Caco-2 (cell line): Measurements from ENCODE around the gene ATP1A3. TPM values are rescaled to one million over a fixed set of nuclear protein-coding genes. Genes with fewer than 3 reads are reported as not detected.

ENCODE experiments used
- BruUV-seq: library from RNA; stranded (reverse); fragments of 400-500 nt; replicated peaks from 2 replicates; lab custom pipeline; 2021; lab: Mats Ljungman, UMichigan
- CTCF ChIA-PET: fragments of 300-600 bp; sonication (Branson Sonifier 250); formaldehyde crosslinking; loops from one replicate; lab custom pipeline; 2022; ENCODE audit warnings: antibody characterized with exemption; lab: Charles Lee
- POLR2A ChIA-PET: fragments of 300-600 bp; sonication (Branson Sonifier 250); formaldehyde crosslinking; loops from one replicate; lab custom pipeline; 2022; ENCODE audit warnings: antibody characterized with exemption; lab: Charles Lee
- DNase-seq, 2 experiments: peaks; one replicate each; pipeline versions ENCODE4 v3.0.0 to v3.0.0-alpha.2; 2020 to 2022
- H3K27me3 ChIP-seq: replicated peaks from 2 replicates; pipeline ENCODE4 v1.6.0; 2011; ENCODE audit warnings: low read length; ENCODE audit not compliant: control insufficient read depth, insufficient read depth
- H3K36me3 ChIP-seq: 2 replicates; pipeline ENCODE4 v1.5.1; 2011; ENCODE audit warnings: low read length; ENCODE audit not compliant: control insufficient read depth, insufficient read depth
- H3K4me1 ChIP-seq: fragments of 250-450 bp; sonication (Bioruptor Pico); 2 replicates; pipeline ENCODE4 v1.5.1; 2020; ENCODE audit warnings: mild to moderate bottlenecking
- H3K4me3 ChIP-seq: 2 replicates; pipeline ENCODE4 v1.5.1; 2011; ENCODE audit warnings: low read depth, mild to moderate bottlenecking, control low read depth, low read length
- H3K9me3 ChIP-seq: fragments of 250-450 bp; sonication (Bioruptor Pico); 2 replicates; pipeline ENCODE4 v1.5.1; 2020; ENCODE audit warnings: mild to moderate bottlenecking, moderate library complexity
- H3K27ac Mint-ChIP-seq: one replicate; pipeline ENCODE4 v1.8.0; 2022; ENCODE audit warnings: mixed read lengths; ENCODE audit not compliant: unreplicated experiment
- H3K27me3 Mint-ChIP-seq: one replicate; pipeline ENCODE4 v1.8.0; 2022; ENCODE audit warnings: mixed read lengths; ENCODE audit not compliant: insufficient read depth, unreplicated experiment
- H3K36me3 Mint-ChIP-seq: one replicate; pipeline ENCODE4 v1.8.0; 2022; ENCODE audit warnings: mild to moderate bottlenecking, mixed read lengths; ENCODE audit not compliant: insufficient read depth, unreplicated experiment
- H3K4me1 Mint-ChIP-seq: one replicate; pipeline ENCODE4 v1.8.0; 2022; ENCODE audit warnings: low read depth, mixed read lengths; ENCODE audit not compliant: unreplicated experiment
- H3K4me3 Mint-ChIP-seq: one replicate; pipeline ENCODE4 v1.8.0; 2022; ENCODE audit warnings: mild to moderate bottlenecking, moderate library complexity, mixed read lengths; ENCODE audit not compliant: unreplicated experiment
- H3K9me3 Mint-ChIP-seq: one replicate; pipeline ENCODE4 v1.8.0; 2022; ENCODE audit warnings: mixed read lengths; ENCODE audit not compliant: unreplicated experiment
- CTCF ChIP-seq, 2 experiments: fragments of 200-600 bp in 1 of 2; IDR thresholded peaks; 1 replicate in 1 of 2; 2 replicates in 1 of 2; pipeline versions ENCODE4 v1.5.1 to v1.8.0; 2011 to 2022; ENCODE audit warnings: antibody characterized with exemption in 1 of 2, control low read depth in 1 of 2, inconsistent platforms in 1 of 2, low read depth in 1 of 2, low read length in 1 of 2, mild to moderate bottlenecking in 1 of 2, moderate library complexity in 1 of 2; ENCODE audit not compliant: insufficient read depth in 1 of 2, severe bottlenecking in 1 of 2, unreplicated experiment in 1 of 2
- intact Hi-C: fragments of 100-400 bp; cut with micrococcal nuclease; formaldehyde crosslinking; loops from one replicate; pipeline ENCODE4 v1.10.0; 2022; ENCODE audit not compliant: unreplicated experiment
- total RNA-seq: library from RNA; stranded (reverse); gene quantifications from 2 replicates; pipeline ENCODE4 v1.2.3, GENCODE V29; 2022

ATP1A3 gene
- total RNA-seq, 1 experiment from 2014 or later: 0.54 TPM

DNA sequence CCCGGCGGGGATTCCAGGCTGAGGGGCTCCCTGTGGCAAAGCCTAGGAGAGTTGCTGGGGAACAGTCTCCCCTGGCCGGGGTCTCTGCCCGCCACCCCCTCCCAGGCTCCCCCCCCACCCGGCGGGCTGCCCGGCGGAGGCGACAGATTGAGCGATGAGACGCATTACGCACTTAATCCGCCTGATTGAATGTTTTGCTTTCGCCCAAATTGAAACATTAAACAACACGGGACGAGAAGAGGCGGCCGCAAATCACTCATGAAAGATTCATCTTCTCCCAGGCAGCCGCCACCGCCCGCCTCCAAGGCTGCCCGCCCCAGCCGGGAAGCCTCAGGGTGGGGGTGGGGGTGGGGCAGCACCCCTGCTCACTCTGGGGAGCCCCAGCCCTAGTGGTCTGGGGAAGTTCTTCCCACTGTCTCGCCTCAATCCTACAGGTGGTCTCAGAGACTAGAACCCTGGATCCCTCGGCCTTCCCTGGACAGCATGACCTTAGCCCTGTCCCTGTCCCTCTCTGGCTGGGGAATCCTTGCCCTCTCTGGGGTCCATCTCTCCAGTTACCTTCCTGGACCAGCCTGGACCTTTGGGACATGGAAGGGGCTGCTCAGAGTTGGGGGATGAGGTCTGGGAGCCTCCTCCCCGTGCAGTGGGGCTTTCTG lies 58.1 kb downstream of the ATP1A3 start:
- no peaks in the 10 kb centered on the region for H3K27me3 ChIP-seq
- POLR2A ChIA-PET: no interaction called here

DNA sequence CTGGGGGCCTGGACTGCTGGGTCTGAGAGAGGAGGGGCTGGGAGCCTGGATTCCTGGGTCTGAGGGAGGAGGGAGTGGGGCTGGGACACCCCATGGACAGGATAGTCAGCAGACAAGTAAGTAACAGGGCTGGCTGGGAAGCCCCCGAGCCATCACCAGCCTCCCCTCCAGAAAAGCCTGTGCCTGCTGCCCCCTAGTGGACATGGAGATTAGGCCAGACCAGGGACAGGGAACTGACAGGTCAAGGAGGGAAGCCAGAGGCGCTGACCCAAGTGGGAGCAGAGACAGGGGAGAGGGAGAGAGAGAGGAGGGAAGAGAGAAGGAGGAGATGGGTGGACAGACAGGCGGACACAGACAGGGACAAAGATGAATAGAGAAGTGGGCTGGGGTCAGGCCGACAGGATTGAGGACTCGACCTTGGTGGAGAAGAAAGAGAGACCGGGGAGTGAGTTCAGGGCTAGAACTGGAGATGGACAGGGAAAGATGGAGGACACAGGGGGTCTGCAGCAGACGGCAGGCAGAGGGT lies 59.1 kb downstream of the ATP1A3 start:
- Histone ChIP-seq H3K36me3 (no peaks in the 10 kb centered on the region), H3K27me3 (no peaks in the 10 kb centered on the region), H3K4me1 (peaks cover 16% of the 10 kb centered on the region), H3K4me3 (no peak overlapping the region), H3K9me3 (no peaks in the 10 kb centered on the region)
- H3K27me3 Mint-ChIP-seq: peaks cover 10% of the 10 kb centered on the region
- peaks cover 23% of the 10 kb centered on the region for H3K4me1 Mint-ChIP-seq
- H3K4me3 Mint-ChIP-seq: no peak overlapping the region
- H3K27ac Mint-ChIP-seq: no peak overlapping the region
- no peaks in the 10 kb centered on the region for H3K9me3 Mint-ChIP-seq
- ChIA-PET CTCF (interaction anchor here (0.6 to 1.4 kb wide), 4 partner anchors 38 to 571 kb away, joined by 3 to 5 read pairs (median 4); no protein-coding TSS in a partner anchor), POLR2A (no interaction called here)
- H3K36me3 Mint-ChIP-seq: no peaks in the 10 kb centered on the region
- no TSS peak for BruUV-seq
- DNase-seq: peak; percentile 87 to 90
- intact Hi-C loops: loop anchor here (1.0 to 2.0 kb wide), 3 partner anchors 16 to 62 kb away; no protein-coding TSS in a partner anchor
- peak; percentile 88 to 93 for TF ChIP-seq CTCF (IDR thresholded peaks at IDR 0.05; ENCODE audit: insufficient read depth in 1 of 2, low read depth in 1 of 2, low read length in 1 of 2, severe bottlenecking in 1 of 2, unreplicated experiment in 1 of 2)

More for the DNA sequence above, 58.1 kb downstream of the ATP1A3 start:
- H3K9me3 ChIP-seq: no peaks in the 10 kb centered on the region
- no peak overlapping the region for H3K4me3 ChIP-seq
- CTCF ChIA-PET: interaction anchor here (1.4 kb wide), 1 partner anchor 48 kb away, joined by 4 read pairs; no protein-coding TSS in a partner anchor
- DNase-seq: no peak
- no TSS peak for BruUV-seq
- H3K36me3 ChIP-seq: no peaks in the 10 kb centered on the region
- no peaks in the 10 kb centered on the region for H3K36me3 Mint-ChIP-seq
- H3K4me3 Mint-ChIP-seq: no peak overlapping the region
- no peaks in the 10 kb centered on the region for H3K9me3 Mint-ChIP-seq
- peaks cover 23% of the 10 kb centered on the region for H3K4me1 Mint-ChIP-seq
- intact Hi-C loops: loop anchor here (1.0 to 2.0 kb wide), 3 partner anchors 15 to 63 kb away; no protein-coding TSS in a partner anchor
- peaks cover 6% of the 10 kb centered on the region for H3K4me1 ChIP-seq
- TF ChIP-seq CTCF (IDR thresholded peaks at IDR 0.05; ENCODE audit: insufficient read depth in 1 of 2, low read depth in 1 of 2, low read length in 1 of 2, severe bottlenecking in 1 of 2, unreplicated experiment in 1 of 2): no peak
- H3K27ac Mint-ChIP-seq: no peak overlapping the region
- H3K27me3 Mint-ChIP-seq: peaks cover 10% of the 10 kb centered on the region

- H3K36me3 Mint-ChIP-seq: no peaks in the 10 kb centered on the region
- no peak overlapping the region for H3K4me3 ChIP-seq
- peaks cover 25% of the 10 kb centered on the region for H3K4me1 ChIP-seq
- peaks cover 13% of the 10 kb centered on the region for H3K27me3 Mint-ChIP-seq
- intact Hi-C loops: loop anchor here (2.0 kb wide), 1 partner anchor 49 kb away; no protein-coding TSS in a partner anchor
- H3K36me3 ChIP-seq: no peaks in the 10 kb centered on the region
- no peak overlapping the region for H3K27ac Mint-ChIP-seq
- DNase-seq: no peak
- ChIA-PET CTCF (interaction anchor here (0.6 to 0.9 kb wide), 4 partner anchors 36 to 572 kb away, joined by 3 to 5 read pairs (median 4); no protein-coding TSS in a partner anchor), POLR2A (no interaction called here)
- no peak for TF ChIP-seq CTCF (IDR thresholded peaks at IDR 0.05; ENCODE audit: insufficient read depth in 1 of 2, low read depth in 1 of 2, low read length in 1 of 2, severe bottlenecking in 1 of 2, unreplicated experiment in 1 of 2)
- peaks cover 29% of the 10 kb centered on the region for H3K4me1 Mint-ChIP-seq
- no peaks in the 10 kb centered on the region for H3K9me3 ChIP-seq
- H3K27me3 ChIP-seq: no peaks in the 10 kb centered on the region
- no peak overlapping the region for H3K4me3 Mint-ChIP-seq
- H3K9me3 Mint-ChIP-seq: no peaks in the 10 kb centered on the region
- BruUV-seq: no TSS peak
Observed at GRCh38 chr19:41933693-41934426, 60.2 kb downstream of the ATP1A3 start.
